K562 (cell line): ENCODE measurements around the gene B3GALT5.

ENCODE experiments used
- NFYB ChIP-seq: IDR thresholded peaks from 2 replicates; pipeline ENCODE4 v1.6.1; 2011; ENCODE audit warnings: mild to moderate bottlenecking, moderate library complexity; ENCODE audit not compliant: insufficient read length; ENCODE audit errors: extremely low read depth
- SMC3 ChIP-seq: conservative IDR thresholded peaks from 2 replicates; pipeline ENCODE4 v1.6.1; 2011; ENCODE audit warnings: low read depth, low read length, improper control_type of control experiment; ENCODE audit not compliant: insufficient read depth
- ZNF274 ChIP-seq: IDR thresholded peaks from 2 replicates; pipeline ENCODE4 v1.6.1; 2011; ENCODE audit warnings: low read depth, mild to moderate bottlenecking, low read length, moderate library complexity, borderline replicate concordance
- TF ChIP-seq, protein P1 (sequence below), 2 experiments: IDR thresholded peaks; 2 replicates each; pipeline ENCODE4 v1.6.1; 2011; ENCODE audit warnings: borderline replicate concordance in 1 of 2, control low read depth in 1 of 2, low read depth in 1 of 2, low read length in 1 of 2, mild to moderate bottlenecking in 1 of 2, mixed read lengths in 1 of 2, moderate library complexity in 1 of 2; ENCODE audit not compliant: insufficient read depth in 1 of 2, insufficient read length in 1 of 2, poor library complexity in 1 of 2, severe bottlenecking in 1 of 2; ENCODE audit errors: extremely low read depth in 1 of 2

DNA sequence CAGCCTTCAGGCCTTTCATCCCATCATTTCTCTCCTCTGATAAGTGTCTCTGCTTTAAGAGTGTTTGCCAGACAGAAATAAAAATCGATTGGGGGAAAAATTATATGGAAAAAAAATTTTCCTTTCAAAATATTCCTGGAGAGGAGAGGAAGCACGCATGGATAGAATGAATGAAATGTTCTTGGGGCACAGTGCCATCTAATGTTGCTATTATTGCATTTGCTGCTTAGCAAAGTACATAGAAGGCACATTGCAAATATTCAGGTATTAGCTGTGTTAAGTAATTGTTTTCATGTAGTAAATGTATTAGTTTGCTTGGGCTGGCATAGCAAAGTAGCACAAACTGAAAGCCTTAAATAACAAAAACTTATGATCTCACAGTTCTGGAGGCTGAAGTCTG lies 18.1 kb downstream of the B3GALT5 start:
- TF ChIP-seq NFYB (no peak), SMC3 (no peak), ZNF274 (no peak)
- TF ChIP-seq, protein P1, sequence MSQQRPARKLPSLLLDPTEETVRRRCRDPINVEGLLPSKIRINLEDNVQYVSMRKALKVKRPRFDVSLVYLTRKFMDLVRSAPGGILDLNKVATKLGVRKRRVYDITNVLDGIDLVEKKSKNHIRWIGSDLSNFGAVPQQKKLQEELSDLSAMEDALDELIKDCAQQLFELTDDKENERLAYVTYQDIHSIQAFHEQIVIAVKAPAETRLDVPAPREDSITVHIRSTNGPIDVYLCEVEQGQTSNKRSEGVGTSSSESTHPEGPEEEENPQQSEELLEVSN (IDR thresholded peaks at IDR 0.05; ENCODE audit: borderline replicate concordance in 1 of 2, extremely low read depth in 1 of 2, insufficient read depth in 1 of 2, insufficient read length in 1 of 2, low read depth in 1 of 2, low read length in 1 of 2, poor library complexity in 1 of 2, severe bottlenecking in 1 of 2) = no peak
